GM12878 (cell line): ENCODE data around the gene DNAJC13. TPM values are rescaled to one million over a fixed set of nuclear protein-coding genes. Genes with fewer than 3 reads are reported as not detected.
A peak's percentile ranks its signal among the peaks of the same experiment; 100 is the strongest.
"Not testable (repeated sequence)": the region's sequence is repeated elsewhere in the genome, so short reads cannot be mapped to it uniquely, and the experiment has no call there.

Source experiments
- ATAC-seq: fragments of 200-7000 bp; cut with Tn5 transposase; 3 replicates; pipeline ENCODE4 v1.9.1; 2020; ENCODE audit warnings: mild to moderate bottlenecking, moderate library complexity
- BruUV-seq: library from RNA; stranded (reverse); fragments of 400-500 nt; replicated peaks from 2 replicates; lab custom pipeline; 2021; lab: Mats Ljungman, UMichigan
- CTCF ChIA-PET: fragments of 300-600 bp; sonication (Branson Sonifier 250); formaldehyde crosslinking; extraction: SDS; loops from one replicate; lab custom pipeline; 2021; ENCODE audit warnings: inconsistent platforms; lab: Yijun Ruan, JAX
- POLR2A ChIA-PET: fragments of 350-600 bp; formaldehyde crosslinking; extraction: SDS; loops from one replicate; lab custom pipeline; 2021; ENCODE audit warnings: inconsistent platforms; lab: Charles Lee
- RAD21 ChIA-PET: fragments of 300-600 bp; sonication (Branson Sonifier 250); formaldehyde crosslinking; loops from one replicate; lab custom pipeline; 2023; ENCODE audit warnings: antibody characterized with exemption; ENCODE audit not compliant: unreplicated experiment; lab: Charles Lee
- SMC1A ChIA-PET: fragments of 300-600 bp; sonication (Branson Sonifier 250); formaldehyde crosslinking; loops from one replicate; lab custom pipeline; 2023; ENCODE audit not compliant: unreplicated experiment, uncharacterized antibody; lab: Charles Lee
- DNase-seq: peaks from one replicate; pipeline ENCODE4 v3.0.0-alpha.2; 2011; ENCODE audit warnings: low read depth, low spot score
- FAIRE-seq: peaks from 3 replicates; lab custom pipeline; 2011; peaks lifted over from hg19 to GRCh38; lab: Jason Lieb, UNC
- H2AFZ ChIP-seq: 2 replicates; pipeline ENCODE4 v1.6.0; 2011; ENCODE audit warnings: low read depth, low read length, control low read depth; ENCODE audit not compliant: control insufficient read depth
- H3K27ac ChIP-seq: 2 replicates; pipeline ENCODE4 v1.5.1; 2011; ENCODE audit warnings: control low read depth; ENCODE audit not compliant: control insufficient read depth, insufficient read depth
- H3K27me3 ChIP-seq, 2 experiments: replicated peaks in 1 of 2; 2 replicates each; pipeline versions ENCODE4 v1.6.0 to v1.6.1; 2011; ENCODE audit warnings: low read length in 1 of 2; ENCODE audit not compliant: control insufficient read depth in 2 of 2, insufficient read depth in 2 of 2
- H3K36me3 ChIP-seq, 2 experiments: 2 replicates each; pipeline ENCODE4 v1.5.1; 2011; ENCODE audit warnings: low read length in 1 of 2; ENCODE audit not compliant: control insufficient read depth in 2 of 2, insufficient read depth in 2 of 2
- H3K4me1 ChIP-seq: 2 replicates; pipeline ENCODE4 v1.6.1; 2011; ENCODE audit warnings: mild to moderate bottlenecking, low read length, moderate library complexity, mixed read lengths; ENCODE audit not compliant: control insufficient read depth, insufficient read depth
- H3K4me2 ChIP-seq: 2 replicates; pipeline ENCODE4 v1.6.0; 2011; ENCODE audit warnings: control low read depth; ENCODE audit not compliant: control insufficient read depth, insufficient read depth
- H3K4me3 ChIP-seq: fragments of 200-600 bp; sonication (generic); 2 replicates; pipeline ENCODE4 v1.5.1; 2016
- H3K79me2 ChIP-seq: 2 replicates; pipeline ENCODE4 v1.6.0; 2011; ENCODE audit warnings: low read length; ENCODE audit not compliant: control insufficient read depth, insufficient read depth
- H3K9ac ChIP-seq: 2 replicates; pipeline ENCODE4 v1.8.0; 2011; ENCODE audit warnings: low read length, control low read depth, mixed read lengths; ENCODE audit not compliant: control insufficient read depth, insufficient read depth
- H3K9me3 ChIP-seq: replicated peaks from 3 replicates; pipeline ENCODE4 v1.5.1; 2011; ENCODE audit warnings: mild to moderate bottlenecking, low read length; ENCODE audit not compliant: control insufficient read depth, insufficient read depth
- H4K20me1 ChIP-seq: 2 replicates; pipeline ENCODE4 v1.6.0; 2011; ENCODE audit not compliant: control insufficient read depth, insufficient read depth
- ATF2 ChIP-seq: IDR thresholded peaks from 2 replicates; pipeline ENCODE4 v1.6.1; 2012; ENCODE audit warnings: low read length, inconsistent platforms
- BRCA1 ChIP-seq: IDR thresholded peaks from 2 replicates; pipeline ENCODE4 v1.6.1; 2011; ENCODE audit warnings: low read depth, low read length, improper control_type of control experiment
- CBFB ChIP-seq: IDR thresholded peaks from 2 replicates; pipeline ENCODE4 v1.6.1; 2016; ENCODE audit warnings: antibody characterized with exemption, low read depth
- DPF2 ChIP-seq: fragments of 450-650 bp; IDR thresholded peaks from 2 replicates; pipeline ENCODE4 v1.6.1; 2017; ENCODE audit warnings: mild to moderate bottlenecking
- EP300 ChIP-seq, 2 experiments: fragments of 150-350 bp in 1 of 2; IDR thresholded peaks; 2 replicates each; pipeline ENCODE4 v1.6.1; 2011 to 2012; ENCODE audit warnings: low read depth in 2 of 2, low read length in 2 of 2, borderline replicate concordance in 1 of 2, improper control_type of control experiment in 1 of 2, inconsistent platforms in 1 of 2; ENCODE audit not compliant: control insufficient read depth in 1 of 2
- IKZF2 ChIP-seq, 2 experiments: fragments of 450-650 bp; IDR thresholded peaks; 2 replicates each; pipeline ENCODE4 v1.6.1; 2017; ENCODE audit warnings: mild to moderate bottlenecking in 2 of 2, moderate library complexity in 2 of 2
- IRF4 ChIP-seq: IDR thresholded peaks from 2 replicates; pipeline ENCODE4 v1.6.1; 2011; ENCODE audit warnings: low read depth, low read length
- JUNB ChIP-seq: IDR thresholded peaks from 2 replicates; pipeline ENCODE4 v1.6.1; 2016; ENCODE audit warnings: antibody characterized with exemption, mild to moderate bottlenecking
- MYC ChIP-seq: IDR thresholded peaks from 2 replicates; pipeline ENCODE4 v1.6.1; 2011; ENCODE audit warnings: mild to moderate bottlenecking, low read length, moderate library complexity, inconsistent platforms; ENCODE audit not compliant: insufficient read depth, insufficient replicate concordance, insufficient read length, severe bottlenecking
- NFIC ChIP-seq: IDR thresholded peaks from 2 replicates; pipeline ENCODE4 v1.6.1; 2012; ENCODE audit warnings: low read depth, mild to moderate bottlenecking, inconsistent platforms, low read length, moderate library complexity
- POU2F2 ChIP-seq: IDR thresholded peaks from 3 replicates; pipeline ENCODE4 v1.6.1; 2011; ENCODE audit warnings: low read depth, mild to moderate bottlenecking, low read length, borderline replicate concordance
- RUNX3 ChIP-seq: IDR thresholded peaks from 2 replicates; pipeline ENCODE4 v1.6.1; 2012; ENCODE audit warnings: low read length, inconsistent platforms
- TCF7 ChIP-seq: IDR thresholded peaks from 2 replicates; pipeline ENCODE4 v1.6.1; 2014; ENCODE audit warnings: antibody characterized with exemption, borderline replicate concordance
- WGBS: methylation state at CpG from one replicate; pipeline ENCODE4 v1.1.6; 2016; ENCODE audit warnings: low lambda C conversion rate; ENCODE audit not compliant: insufficient replicate concordance, insufficient coverage; ENCODE audit errors: missing lambda C conversion rate; 5-methylcytosine and 5-hydroxymethylcytosine counted together
- in situ Hi-C: fragments of 300-500 bp; cut with MboI; formaldehyde crosslinking; loops from 9 replicates; pipeline ENCODE4 v1.14.3; 2018; ENCODE audit warnings: mixed read lengths
- intact Hi-C: fragments of 100-400 bp; cut with micrococcal nuclease; formaldehyde crosslinking; loops from one replicate; pipeline ENCODE4 v1.14.2; 2022; ENCODE audit not compliant: unreplicated experiment
- polyA plus RNA-seq, 11 experiments: library from polyadenylated mRNA; depleted of rRNA in 4 of 11; unstranded in 6 of 11; stranded (reverse) in 5 of 11; fragments of >200 nt; fragmentation: Nextera tagmentation in 4 of 11; fragmentation: Illumina TruSeq in 1 of 11; extraction: Ambion mirVana in 4 of 11; extraction: Trizol in 1 of 11; gene quantifications; 1 replicate in 1 of 11; 2 replicates in 10 of 11; pipeline versions ENCODE4 v1.2.1 to v1.2.3, GENCODE V29; 2011 to 2016; ENCODE audit warnings: inconsistent platforms in 2 of 11, missing spikeins in 2 of 11, low read depth in 1 of 11
- total RNA-seq, 4 experiments: library from RNA; depleted of rRNA in 3 of 4; stranded (reverse); fragments of >200 nt in 3 of 4; fragmentation: Illumina TruSeq in 1 of 4; extraction: Trizol in 1 of 4; gene quantifications; 2 replicates each; pipeline versions ENCODE4 v1.2.1 to v1.2.3, GENCODE V29; 2013 to 2021

Gene DNAJC13
- total and polyA plus RNA-seq, 10 of the 15 experiments (the other 5 are each of a cell fraction or from before 2014, with no cell fraction given), result 8.3 to 33.9 (median 17.0) TPM

DNA sequence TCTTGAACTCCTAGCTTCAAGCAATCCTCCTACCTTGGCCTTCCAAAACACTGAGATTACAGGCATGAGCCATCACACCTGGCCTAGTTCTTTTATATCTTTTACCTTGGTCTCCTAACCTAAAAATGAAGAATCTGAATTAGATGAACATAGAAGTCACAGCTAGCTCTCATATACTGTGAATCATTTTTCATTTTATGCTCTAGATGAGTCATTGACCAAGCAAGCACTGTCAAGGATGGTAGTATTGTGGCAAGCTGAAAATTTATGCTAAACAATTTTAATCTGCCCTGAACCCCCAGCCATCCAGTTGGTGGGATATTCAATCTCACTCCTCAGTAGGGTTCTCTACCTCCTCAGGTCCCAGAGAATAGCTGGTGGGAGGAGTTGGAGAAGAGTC is 48.3 kb upstream of the DNAJC13 start (continued):
- TF ChIP-seq CBFB (no peak), POU2F2 (no peak), EP300 (IDR thresholded peaks at IDR 0.05; ENCODE audit: borderline replicate concordance in 1 of 2, control insufficient read depth in 1 of 2, low read depth in 2 of 2, low read length in 2 of 2) (no peak)

GRCh38 chr3:132376945-132377354 is 40.4 kb upstream of the DNAJC13 start:
- H3K79me2 ChIP-seq, H3K36me3 ChIP-seq, H3K4me1 ChIP-seq, in situ Hi-C loops, intact Hi-C loops, H3K4me3 ChIP-seq, DNase-seq, FAIRE-seq, CTCF ChIA-PET, H3K9me3 ChIP-seq, H3K9ac ChIP-seq, H4K20me1 ChIP-seq, H3K4me2 ChIP-seq, BruUV-seq, ATAC-seq, H3K27me3 ChIP-seq, RAD21 ChIA-PET, SMC1A ChIA-PET, H2AFZ ChIP-seq, H3K27ac ChIP-seq, POLR2A ChIA-PET: not testable (repeated sequence)
- 47% methylated on average over 24 of the region's 25 CpGs for WGBS

DNA sequence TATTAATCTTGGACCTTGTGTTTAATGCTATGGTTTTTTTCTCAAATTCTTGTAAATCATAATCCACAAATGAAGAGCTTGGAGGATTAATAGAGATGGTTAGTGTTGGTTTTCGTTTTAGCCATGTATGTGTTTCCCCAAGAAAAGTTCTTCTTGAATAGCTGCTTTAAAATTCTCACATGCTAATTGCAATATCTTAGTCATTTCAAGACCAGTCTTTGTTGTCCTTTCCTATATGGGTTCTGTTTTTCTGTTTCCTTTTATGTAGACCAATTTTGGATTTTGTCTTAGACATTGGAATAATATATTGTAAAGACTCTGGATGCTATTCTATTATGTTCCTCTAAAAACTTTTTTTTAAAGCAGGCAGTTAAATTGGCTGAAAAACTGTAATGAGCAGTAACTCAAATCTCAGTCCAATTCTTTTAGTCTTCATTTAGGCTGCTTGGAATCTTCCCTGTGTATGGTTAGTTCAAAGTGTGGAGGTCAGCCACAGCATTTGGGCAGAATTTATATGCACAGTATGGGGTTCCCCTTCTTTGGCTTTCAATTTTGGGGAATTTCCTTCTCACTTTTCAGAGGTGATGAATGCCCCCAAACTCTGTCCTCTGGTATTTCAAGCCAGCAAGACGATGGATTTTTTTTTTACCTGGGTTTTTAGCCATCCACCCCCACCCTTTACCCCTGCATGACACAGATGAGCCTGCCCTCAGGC is 39.1 kb upstream of the DNAJC13 start:
- ChIA-PET POLR2A (interaction anchor here (0.7 to 1.2 kb wide), 2 partner anchors 17 to 1097 kb away, joined by 3 to 4 read pairs; no protein-coding TSS in a partner anchor), CTCF (interaction anchor here (1.0 kb wide), 1 partner anchor 36 kb away, joined by 4 read pairs; no protein-coding TSS in a partner anchor)

More for the DNA sequence above, 39.1 kb upstream of the DNAJC13 start:
- no TSS peak for BruUV-seq
- no peaks in the 10 kb centered on the region for H3K27me3 ChIP-seq
- H3K36me3 ChIP-seq, result no peaks in the 10 kb centered on the region
- H3K4me1 ChIP-seq, result peaks cover 4% of the 10 kb centered on the region; the same call in 1 of the 2 replicates
- ChIA-PET SMC1A (interaction anchor here (0.6 kb wide), 1 partner anchor 62 kb away, joined by 3 read pairs; no protein-coding TSS in a partner anchor), RAD21 (no interaction called here)
- H3K9me3 ChIP-seq, result peaks cover 5% of the 10 kb centered on the region; the same call in 2 of the 3 replicates
- no peak overlapping the region for H2AFZ ChIP-seq
- DNase-seq (no peak), ATAC-seq (peak; percentile 75), FAIRE-seq (peak; percentile 38)
- no peak overlapping the region; the same call in 1 of the 2 replicates for H3K4me2 ChIP-seq
- in situ Hi-C loops (no loop called here), intact Hi-C loops (no loop called here)
- no peak overlapping the region; the same call in 1 of the 2 replicates for H3K27ac ChIP-seq
- TF ChIP-seq JUNB (peak; percentile 78), ATF2 (peak; percentile 43), RUNX3 (peak; percentile 68), TCF7 (peak; percentile 32; the same call in 1 of the 2 replicates), IKZF2 (IDR thresholded peaks at IDR 0.05) (peak; percentile 23 to 38; a peak in 3 of 4 replicates), NFIC (peak; percentile 69; the same call in 1 of the 2 replicates), BRCA1 (no peak), IRF4 (0 out of 2 replicates have a peak, but pooled peaks have one; percentile 28), DPF2 (0 out of 2 replicates have a peak, but pooled peaks have one; percentile 22), MYC (no peak)
- WGBS, result 0% methylated on average over 2 of the region's 2 CpGs
- no peak overlapping the region for H3K4me3 ChIP-seq
- no peak overlapping the region for H3K9ac ChIP-seq
- no peaks in the 10 kb centered on the region for H3K79me2 ChIP-seq
- no peaks in the 10 kb centered on the region for H4K20me1 ChIP-seq
